ENCODE measurements around the gene OGFOD1. TPM values are rescaled to one million over a fixed set of nuclear protein-coding genes. Genes with fewer than 3 reads are reported as not detected.

The OGFOD1 gene
- total RNA-seq, 2 experiments from 2014 or later, result 35.1 to 56.8 TPM

DNA sequence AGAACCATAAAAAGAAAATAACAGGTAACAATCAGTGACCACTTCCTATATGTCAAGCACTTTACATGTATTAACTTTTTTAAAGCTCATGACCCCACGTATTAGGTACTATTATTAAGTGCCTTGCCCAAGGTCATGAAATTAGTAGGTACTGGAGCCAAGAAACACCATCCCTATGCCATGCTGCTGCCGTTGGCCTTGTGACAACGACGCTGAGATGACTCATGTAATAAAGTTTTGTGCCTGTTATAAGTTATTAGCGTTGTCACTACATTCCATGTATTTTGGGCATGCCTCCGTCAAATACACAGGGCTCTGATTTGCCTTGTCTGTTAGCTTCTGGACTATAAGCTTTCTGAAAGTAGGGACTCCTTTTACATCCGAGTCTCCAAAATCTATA lies 67.1 kb downstream of the OGFOD1 start:
- no peak for TF ChIP-seq EZH2phosphoT487 (IDR thresholded peaks at IDR 0.05; ENCODE audit: borderline replicate concordance, low read depth, low read length)
- TF ChIP-seq, protein P1, sequence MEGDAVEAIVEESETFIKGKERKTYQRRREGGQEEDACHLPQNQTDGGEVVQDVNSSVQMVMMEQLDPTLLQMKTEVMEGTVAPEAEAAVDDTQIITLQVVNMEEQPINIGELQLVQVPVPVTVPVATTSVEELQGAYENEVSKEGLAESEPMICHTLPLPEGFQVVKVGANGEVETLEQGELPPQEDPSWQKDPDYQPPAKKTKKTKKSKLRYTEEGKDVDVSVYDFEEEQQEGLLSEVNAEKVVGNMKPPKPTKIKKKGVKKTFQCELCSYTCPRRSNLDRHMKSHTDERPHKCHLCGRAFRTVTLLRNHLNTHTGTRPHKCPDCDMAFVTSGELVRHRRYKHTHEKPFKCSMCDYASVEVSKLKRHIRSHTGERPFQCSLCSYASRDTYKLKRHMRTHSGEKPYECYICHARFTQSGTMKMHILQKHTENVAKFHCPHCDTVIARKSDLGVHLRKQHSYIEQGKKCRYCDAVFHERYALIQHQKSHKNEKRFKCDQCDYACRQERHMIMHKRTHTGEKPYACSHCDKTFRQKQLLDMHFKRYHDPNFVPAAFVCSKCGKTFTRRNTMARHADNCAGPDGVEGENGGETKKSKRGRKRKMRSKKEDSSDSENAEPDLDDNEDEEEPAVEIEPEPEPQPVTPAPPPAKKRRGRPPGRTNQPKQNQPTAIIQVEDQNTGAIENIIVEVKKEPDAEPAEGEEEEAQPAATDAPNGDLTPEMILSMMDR (conservative IDR thresholded peaks at IDR 0.05; ENCODE audit: low read length), result no peak
- CTCF ChIA-PET (ENCODE audit: unreplicated experiment), result interaction anchor here (0.6 kb wide), 1 partner anchor 184 kb away, joined by 3 read pairs; no protein-coding TSS in a partner anchor

DNA sequence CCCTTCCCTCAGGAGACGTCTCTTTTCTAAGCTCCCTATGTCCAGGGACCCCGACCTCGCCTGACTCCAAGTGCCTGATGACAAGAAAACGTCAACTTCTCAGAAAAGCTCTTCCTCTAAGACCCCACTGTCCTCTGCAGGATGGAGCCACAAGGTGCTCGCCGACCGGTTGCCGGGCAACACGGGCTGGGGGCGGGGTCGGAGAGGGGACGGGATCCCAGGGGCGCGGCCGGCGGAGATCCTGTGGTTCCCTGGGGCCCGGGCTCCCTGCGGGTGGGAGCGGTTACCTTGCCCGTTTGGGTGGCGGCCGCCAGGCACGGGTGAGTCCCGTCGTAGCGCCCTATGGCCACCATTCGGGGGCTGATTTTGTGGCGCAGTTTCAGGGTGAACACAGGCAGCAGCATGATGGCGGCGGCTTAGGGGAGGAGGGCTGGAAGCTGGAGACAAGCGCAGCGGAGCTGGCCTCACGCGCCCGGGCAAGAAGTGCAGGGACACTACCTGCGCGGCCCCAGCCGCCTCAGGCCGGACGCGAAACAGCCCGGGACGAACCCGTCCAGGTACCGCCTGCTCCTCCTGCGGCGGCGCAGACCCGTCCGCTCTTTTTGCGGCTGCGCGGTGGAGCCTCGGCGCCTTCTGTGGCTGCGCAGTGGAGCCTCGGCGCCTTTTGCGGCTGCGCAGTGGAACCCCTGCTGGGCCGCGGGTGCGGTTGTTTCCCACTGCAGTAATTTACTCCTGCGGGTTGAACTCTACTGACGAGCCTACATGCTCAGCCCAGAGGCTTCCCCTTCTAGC lies 68.3 kb downstream of the OGFOD1 start, which contains the start of gene BBS2:
Gene BBS2 (minus strand): TSS at position 566 of the 792 bp plus-strand sequence. CDS start 162 bp downstream, at position 404.
- peaks cover 11% of the 10 kb centered on the region for H3K4me1 ChIP-seq (ENCODE audit: insufficient read depth, low read length, poor library complexity, severe bottlenecking)
- POLR2A ChIA-PET, result interaction anchor here (0.5 to 0.7 kb wide), 4 partner anchors 9 to 267 kb away, joined by 3 to 6 read pairs (median 4); no protein-coding TSS in a partner anchor
- TF ChIP-seq EZH2phosphoT487 (IDR thresholded peaks at IDR 0.05; ENCODE audit: borderline replicate concordance, low read depth, low read length), result no peak
- TF ChIP-seq, protein P1 (conservative IDR thresholded peaks at IDR 0.05; ENCODE audit: low read length), result peak; percentile 15; the same call in 1 of the 2 replicates
- CTCF ChIA-PET (ENCODE audit: unreplicated experiment), result no interaction called here
- no TSS peak for BruUV-seq (replicated peaks)
- H3K4me2 ChIP-seq (ENCODE audit: low read length), result peak within 1 kb of the TSS; percentile 94
- intact Hi-C loops (cut with micrococcal nuclease; ENCODE audit: unreplicated experiment), result loop anchor here (2.0 kb wide), 1 partner anchor 183 kb away; no protein-coding TSS in a partner anchor
- peak; percentile 91 for DNase-seq (ENCODE audit: low spot score)
- no peaks in the 10 kb centered on the region for H3K36me3 ChIP-seq (ENCODE audit: insufficient read depth, low read length)
- H3K79me2 ChIP-seq (ENCODE audit: insufficient read depth, low read depth, low read length), result no peaks in the 10 kb centered on the region
- peak within 1 kb of the TSS; percentile 94 for H2AFZ ChIP-seq (ENCODE audit: low read length)
- peak within 1 kb of the TSS; percentile 80 for H3K4me3 ChIP-seq (ENCODE audit: low read depth, low read length, poor library complexity, severe bottlenecking)
- no peaks in the 10 kb centered on the region for H3K9me3 ChIP-seq (ENCODE audit: low read length)
- H3K9me2 ChIP-seq (ENCODE audit: insufficient read depth, low read length), result no peaks in the 10 kb centered on the region
- peak within 1 kb of the TSS; percentile 24 for H3K27ac ChIP-seq (ENCODE audit: low read depth, low read length, poor library complexity, severe bottlenecking)
- H4K20me1 ChIP-seq (ENCODE audit: insufficient read depth, low read length), result no peaks in the 10 kb centered on the region

More for the DNA sequence above, 67.1 kb downstream of the OGFOD1 start:
- Histone ChIP-seq H3K4me1 (ENCODE audit: insufficient read depth, low read length, poor library complexity, severe bottlenecking) (peaks cover 11% of the 10 kb centered on the region), H4K20me1 (ENCODE audit: insufficient read depth, low read length) (no peaks in the 10 kb centered on the region), H2AFZ (ENCODE audit: low read length) (no peak overlapping the region), H3K4me3 (ENCODE audit: low read depth, low read length, poor library complexity, severe bottlenecking) (no peak overlapping the region), H3K9me2 (ENCODE audit: insufficient read depth, low read length) (no peaks in the 10 kb centered on the region), H3K27ac (ENCODE audit: low read depth, low read length, poor library complexity, severe bottlenecking) (no peak overlapping the region), H3K36me3 (ENCODE audit: insufficient read depth, low read length) (no peaks in the 10 kb centered on the region), H3K4me2 (ENCODE audit: low read length) (no peak overlapping the region), H3K79me2 (ENCODE audit: insufficient read depth, low read depth, low read length) (no peaks in the 10 kb centered on the region), H3K9me3 (ENCODE audit: low read length) (no peaks in the 10 kb centered on the region)
- intact Hi-C loops (cut with micrococcal nuclease; ENCODE audit: unreplicated experiment), result loop anchor here (2.0 kb wide), 1 partner anchor 184 kb away; no protein-coding TSS in a partner anchor
- no peak for DNase-seq (ENCODE audit: low spot score)
- POLR2A ChIA-PET, result interaction anchor here (1.0 kb wide), 1 partner anchor 11 kb away, joined by 3 read pairs; no protein-coding TSS in a partner anchor
- BruUV-seq (replicated peaks), result TSS peak; percentile 54

DNA sequence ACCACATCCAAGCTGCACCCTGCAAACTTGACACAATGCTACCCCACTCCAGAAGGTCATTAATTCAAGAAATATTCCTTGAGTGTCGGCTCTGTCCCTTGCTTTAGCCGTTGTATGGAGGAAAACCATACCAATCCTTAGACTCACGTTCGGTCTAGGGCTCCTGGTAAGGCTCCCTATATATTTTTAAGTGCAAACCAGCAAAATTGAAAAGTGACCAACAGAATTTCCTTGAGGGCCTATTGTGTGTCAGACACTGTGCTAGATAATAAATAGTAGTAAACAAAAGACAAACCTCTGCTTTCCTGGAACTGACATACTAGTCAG lies 68.9 kb downstream of the OGFOD1 start:
- Histone ChIP-seq H4K20me1 (ENCODE audit: insufficient read depth, low read length) (no peaks in the 10 kb centered on the region), H3K79me2 (ENCODE audit: insufficient read depth, low read depth, low read length) (no peaks in the 10 kb centered on the region), H3K4me1 (ENCODE audit: insufficient read depth, low read length, poor library complexity, severe bottlenecking) (peaks cover 11% of the 10 kb centered on the region), H3K4me3 (ENCODE audit: low read depth, low read length, poor library complexity, severe bottlenecking) (peak overlapping the region; percentile 80), H3K36me3 (ENCODE audit: insufficient read depth, low read length) (no peaks in the 10 kb centered on the region), H2AFZ (ENCODE audit: low read length) (peak overlapping the region; percentile 94), H3K9me2 (ENCODE audit: insufficient read depth, low read length) (no peaks in the 10 kb centered on the region), H3K9me3 (ENCODE audit: low read length) (no peaks in the 10 kb centered on the region), H3K27ac (ENCODE audit: low read depth, low read length, poor library complexity, severe bottlenecking) (no peak overlapping the region), H3K4me2 (ENCODE audit: low read length) (peak overlapping the region; percentile 94)
- no TSS peak for BruUV-seq (replicated peaks)
- TF ChIP-seq EZH2phosphoT487 (IDR thresholded peaks at IDR 0.05; ENCODE audit: borderline replicate concordance, low read depth, low read length), result no peak
- TF ChIP-seq, protein P1 (conservative IDR thresholded peaks at IDR 0.05; ENCODE audit: low read length), result no peak
- no peak for DNase-seq (ENCODE audit: low spot score)
- intact Hi-C loops (cut with micrococcal nuclease; ENCODE audit: unreplicated experiment), result no loop called here
- ChIA-PET CTCF (ENCODE audit: unreplicated experiment) (no interaction called here), POLR2A (interaction anchor here (0.5 kb wide), 1 partner anchor 163 kb away, joined by 3 read pairs; no protein-coding TSS in a partner anchor)

Data from OCI-LY7 (cell line).